Upper lobe of left lung (tissue), 4 donors: ENCODE measurements around the gene DISC1.

Source experiments
- EP300 ChIP-seq, 4 donors: sonication (generic); formaldehyde crosslinking; IDR thresholded peaks; one replicate each; pipeline ENCODE4 v1.5.1; 2017; ENCODE audit warnings: antibody characterized with exemption in 4 of 4, control low read depth in 2 of 4
- POLR2A ChIP-seq, 4 donors: fragments of 450-650 bp; IDR thresholded peaks; one replicate each; pipeline ENCODE4 v1.5.1; 2016 to 2017; ENCODE audit warnings: antibody characterized with exemption in 4 of 4, mild to moderate bottlenecking in 2 of 4
- TF ChIP-seq, protein P1 (sequence below), 6 experiments: fragments of 450-650 bp in 4 of 6; fragments of 200-600 bp in 2 of 6; sonication (generic) in 2 of 6; IDR thresholded peaks; one replicate each; pipeline ENCODE4 v1.5.1; 2016 to 2019; ENCODE audit warnings: antibody characterized with exemption in 6 of 6

DNA sequence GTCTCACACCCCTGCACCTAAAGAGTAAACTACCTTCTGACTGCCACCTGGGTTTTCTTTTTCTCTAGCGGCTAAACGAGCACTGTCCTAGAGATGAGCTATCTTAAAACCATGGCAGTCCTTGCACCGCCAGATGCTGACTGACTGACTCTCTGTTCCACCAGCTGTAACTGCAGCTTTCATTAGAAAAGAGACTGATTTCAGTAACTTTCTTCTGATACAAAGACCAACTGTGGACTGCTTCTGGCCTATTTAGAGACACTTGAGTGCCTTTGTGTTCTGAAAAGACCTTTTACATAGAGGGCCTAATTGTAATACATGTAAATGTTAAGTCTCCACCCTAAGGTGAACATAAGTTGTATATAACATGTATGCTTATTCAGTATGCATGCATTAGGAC lies 152.5 kb downstream of the DISC1 start:
- no peak for TF ChIP-seq EP300 (IDR thresholded peaks at IDR 0.05)
- TF ChIP-seq, protein P1, sequence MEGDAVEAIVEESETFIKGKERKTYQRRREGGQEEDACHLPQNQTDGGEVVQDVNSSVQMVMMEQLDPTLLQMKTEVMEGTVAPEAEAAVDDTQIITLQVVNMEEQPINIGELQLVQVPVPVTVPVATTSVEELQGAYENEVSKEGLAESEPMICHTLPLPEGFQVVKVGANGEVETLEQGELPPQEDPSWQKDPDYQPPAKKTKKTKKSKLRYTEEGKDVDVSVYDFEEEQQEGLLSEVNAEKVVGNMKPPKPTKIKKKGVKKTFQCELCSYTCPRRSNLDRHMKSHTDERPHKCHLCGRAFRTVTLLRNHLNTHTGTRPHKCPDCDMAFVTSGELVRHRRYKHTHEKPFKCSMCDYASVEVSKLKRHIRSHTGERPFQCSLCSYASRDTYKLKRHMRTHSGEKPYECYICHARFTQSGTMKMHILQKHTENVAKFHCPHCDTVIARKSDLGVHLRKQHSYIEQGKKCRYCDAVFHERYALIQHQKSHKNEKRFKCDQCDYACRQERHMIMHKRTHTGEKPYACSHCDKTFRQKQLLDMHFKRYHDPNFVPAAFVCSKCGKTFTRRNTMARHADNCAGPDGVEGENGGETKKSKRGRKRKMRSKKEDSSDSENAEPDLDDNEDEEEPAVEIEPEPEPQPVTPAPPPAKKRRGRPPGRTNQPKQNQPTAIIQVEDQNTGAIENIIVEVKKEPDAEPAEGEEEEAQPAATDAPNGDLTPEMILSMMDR (IDR thresholded peaks at IDR 0.05): no peak
- TF ChIP-seq POLR2A (IDR thresholded peaks at IDR 0.05): no peak
